Right cardiac atrium (tissue), 5 donors: ENCODE results near the gene ADAM17. TPM values are rescaled to one million over a fixed set of nuclear protein-coding genes. Genes with fewer than 3 reads are reported as not detected.
A peak's percentile ranks its signal among the peaks of the same experiment; 100 is the strongest.

Experiments used
- ATAC-seq, 2 donors: fragments of 200-7000 bp; cut with Tn5 transposase; one replicate each; pipeline versions ENCODE4 v1.8.0 to v1.9.1; 2020; ENCODE audit warnings: moderate library complexity in 2 of 2, mild to moderate bottlenecking in 1 of 2
- DNase-seq, 3 donors: peaks; one replicate each; pipeline ENCODE4 v3.0.0-alpha.2; 2020
- H3K27ac ChIP-seq: one replicate; pipeline ENCODE4 v1.5.1; 2013; ENCODE audit warnings: mild to moderate bottlenecking, low read length, control low read depth, moderate library complexity
- H3K27me3 ChIP-seq: one replicate; pipeline ENCODE4 v1.6.1; 2013; ENCODE audit not compliant: control insufficient read depth, insufficient read depth
- H3K4me1 ChIP-seq: one replicate; pipeline ENCODE4 v1.6.1; 2013; ENCODE audit warnings: low read length; ENCODE audit not compliant: control insufficient read depth, insufficient read depth
- H3K4me3 ChIP-seq: one replicate; pipeline ENCODE4 v1.5.1; 2013; ENCODE audit warnings: low read length, control low read depth
- H3K9me3 ChIP-seq: one replicate; pipeline ENCODE4 v1.6.1; 2013; ENCODE audit warnings: low read length; ENCODE audit not compliant: control insufficient read depth
- WGBS: extraction: QIAGEN DNeasy Blood & Tissue Kit; methylation state at CpG from one replicate; pipeline ENCODE4 v1.1.7; 2013; 5-methylcytosine and 5-hydroxymethylcytosine counted together
- intact Hi-C, 4 donors: fragments of 100-400 bp; cut with DNase I; formaldehyde crosslinking; loops; one replicate each; pipeline versions ENCODE4 v1.11.0 to v1.14.0; 2022 to 2023
- polyA plus RNA-seq: library from polyadenylated mRNA; stranded (reverse); fragments of 200-250 nt; gene quantifications from one replicate; pipeline ENCODE4 v1.2.3, GENCODE V29; 2013
- total RNA-seq, 4 donors: library from RNA; stranded (reverse); fragmentation: NEBNext Ultra II Directional; extraction: Animal tissue kit (Norgen Biotek cat#: 25700); gene quantifications; one replicate each; pipeline ENCODE4 v1.2.1, GENCODE V29; 2021
- donor health status: healthy with polysubstance abuse.
- donor health status: DM: no; HTN: yes; CAD: no.
- donor health status: DM: no; HTN: no; CAD: no.
- donor health status: DM: no; HTN: yes; CAD: no; lungs with severe emphysema.
- donor health status: DM: yes; HTN: yes; CAD: no.

Gene ADAM17
- total and polyA plus RNA-seq, 5 donors: 7.1 to 23.1 (median 15.3) TPM

- no peaks in the 10 kb centered on the region for H3K27me3 ChIP-seq
- no peak for ATAC-seq
- H3K9me3 ChIP-seq: no peaks in the 10 kb centered on the region
- WGBS: 97% methylated on average over 1 of the region's 1 CpG
- DNase-seq: no peak
- H3K4me1 ChIP-seq: no peaks in the 10 kb centered on the region
- no peak overlapping the region for H3K27ac ChIP-seq
- H3K4me3 ChIP-seq: no peak overlapping the region
- intact Hi-C loops: no loop called here
Measured at GRCh38 chr2:9488583-9489547, 66.8 kb downstream of the ADAM17 start.

- H3K4me3 ChIP-seq: no peak overlapping the region
- no peaks in the 10 kb centered on the region for H3K9me3 ChIP-seq
- H3K27me3 ChIP-seq: no peaks in the 10 kb centered on the region
- no peak overlapping the region for H3K27ac ChIP-seq
- DNase-seq (no peak), ATAC-seq (no peak)
- 85% methylated on average over 5 of the region's 5 CpGs for WGBS
- no peaks in the 10 kb centered on the region for H3K4me1 ChIP-seq
- intact Hi-C loops: no loop called here
Measured at GRCh38 chr2:9484533-9484932, 71.1 kb downstream of the ADAM17 start.

- H3K27ac ChIP-seq: no peak overlapping the region
- intact Hi-C loops: no loop called here
- DNase-seq: no peak
Measured at GRCh38 chr2:9483107-9483506, 72.5 kb downstream of the ADAM17 start.

GRCh38 chr2:9480157-9480556 is 75.5 kb downstream of the ADAM17 start:
- no peak for ATAC-seq
- H3K9me3 ChIP-seq: no peaks in the 10 kb centered on the region
- peaks cover 3% of the 10 kb centered on the region for H3K4me1 ChIP-seq
- H3K4me3 ChIP-seq: no peak overlapping the region
- intact Hi-C loops: no loop called here
- DNase-seq: no peak
- H3K27ac ChIP-seq: no peak overlapping the region
- H3K27me3 ChIP-seq: no peaks in the 10 kb centered on the region
- WGBS: 95% methylated on average over 4 of the region's 4 CpGs

More at GRCh38 chr2:9483107-9483506, 72.5 kb downstream of the ADAM17 start:
- no peaks in the 10 kb centered on the region for H3K9me3 ChIP-seq
- no peak for ATAC-seq
- H3K4me3 ChIP-seq: no peak overlapping the region
- no peaks in the 10 kb centered on the region for H3K4me1 ChIP-seq
- H3K27me3 ChIP-seq: no peaks in the 10 kb centered on the region

GRCh38 chr2:9478526-9478925 is 77.1 kb downstream of the ADAM17 start:
- intact Hi-C loops: no loop called here
- WGBS: 75% methylated on average over 3 of the region's 3 CpGs

GRCh38 chr2:9477914-9478313 is 77.7 kb downstream of the ADAM17 start:
- no peak for DNase-seq
- no peak for ATAC-seq
- 84% methylated on average over 7 of the region's 7 CpGs for WGBS
- H3K9me3 ChIP-seq: no peaks in the 10 kb centered on the region
- intact Hi-C loops: no loop called here
- peaks cover 3% of the 10 kb centered on the region for H3K4me1 ChIP-seq
- H3K27ac ChIP-seq: no peak overlapping the region
- H3K4me3 ChIP-seq: no peak overlapping the region
- no peaks in the 10 kb centered on the region for H3K27me3 ChIP-seq

More at GRCh38 chr2:9478526-9478925, 77.1 kb downstream of the ADAM17 start:
- H3K4me3 ChIP-seq: no peak overlapping the region
- H3K27me3 ChIP-seq: no peaks in the 10 kb centered on the region
- H3K4me1 ChIP-seq: peaks cover 3% of the 10 kb centered on the region
- H3K9me3 ChIP-seq: no peaks in the 10 kb centered on the region
- no peak for ATAC-seq
- no peak overlapping the region for H3K27ac ChIP-seq
- no peak for DNase-seq

GRCh38 chr2:9474361-9475057 is 81.1 kb downstream of the ADAM17 start, which contains the start of gene IAH1:
Gene IAH1, plus strand, starts transcription at chr2:9474551. Its CDS starts 16 bp downstream, at chr2:9474567.
- intact Hi-C loops: no loop called here
- WGBS: under 1% methylated on average over 91 of the region's 91 CpGs

GRCh38 chr2:9473985-9474360 is 81.7 kb downstream of the ADAM17 start:
- no peaks in the 10 kb centered on the region for H3K9me3 ChIP-seq
- H3K27ac ChIP-seq: peak overlapping the region; percentile 48
- DNase-seq (peak; percentile 46 to 81 (median 80)), ATAC-seq (peak; percentile 54 to 67)
- intact Hi-C loops: no loop called here
- H3K4me1 ChIP-seq: peaks cover 3% of the 10 kb centered on the region
- 6% methylated on average over 39 of the region's 39 CpGs for WGBS
- no peaks in the 10 kb centered on the region for H3K27me3 ChIP-seq
- H3K4me3 ChIP-seq: peak overlapping the region; percentile 83

More at GRCh38 chr2:9474361-9475057, 81.1 kb downstream of the ADAM17 start, which contains the start of gene IAH1:
- Histone ChIP-seq H3K27ac (peak within 1 kb of the TSS; percentile 83), H3K4me1 (peaks cover 3% of the 10 kb centered on the region), H3K4me3 (peak within 1 kb of the TSS; percentile 83), H3K27me3 (no peaks in the 10 kb centered on the region), H3K9me3 (no peaks in the 10 kb centered on the region)
- ATAC-seq: peak; percentile 92
- DNase-seq: peak; percentile 68 to 92 (median 89)

GRCh38 chr2:9473308-9473984 is 82.2 kb downstream of the ADAM17 start:
- 33% methylated on average over 24 of the region's 24 CpGs for WGBS
- Histone ChIP-seq H3K9me3 (no peaks in the 10 kb centered on the region), H3K27me3 (no peaks in the 10 kb centered on the region), H3K4me3 (peak overlapping the region; percentile 83), H3K4me1 (peaks cover 3% of the 10 kb centered on the region), H3K27ac (no peak overlapping the region)
- ATAC-seq (peak in 1 of 2 donors; percentile 1), DNase-seq (no peak)
- intact Hi-C loops: no loop called here

- Histone ChIP-seq H3K27ac (no peak overlapping the region), H3K4me1 (peaks cover 3% of the 10 kb centered on the region), H3K9me3 (no peaks in the 10 kb centered on the region), H3K27me3 (no peaks in the 10 kb centered on the region), H3K4me3 (no peak overlapping the region)
- no peak for DNase-seq
- no peak for ATAC-seq
- WGBS: 97% methylated on average over 9 of the region's 9 CpGs
- intact Hi-C loops: no loop called here
Measured at GRCh38 chr2:9472511-9472910, 83.1 kb downstream of the ADAM17 start.
